HepG2 (cell line): Measurements from ENCODE around the gene CEBPB. TPM values are rescaled to one million over a fixed set of nuclear protein-coding genes. Genes with fewer than 3 reads are reported as not detected.

Source experiments
- FOXA1 ChIP-seq, 2 experiments: fragments of 450-650 bp in 1 of 2; sonication (generic) in 1 of 2; formaldehyde crosslinking in 1 of 2; IDR thresholded peaks; 2 replicates each; pipeline versions ENCODE4 v1.4.0 to v1.6.1; 2016 to 2020; ENCODE audit warnings: missing genetic modification reagents in 1 of 2
- FOXM1 ChIP-seq: sonication (generic); formaldehyde crosslinking; IDR thresholded peaks from 2 replicates; pipeline ENCODE4 v1.5.0; 2020; ENCODE audit warnings: missing genetic modification reagents
- GTF2F1 ChIP-seq: fragments of 150-350 bp; IDR thresholded peaks from 2 replicates; pipeline ENCODE4 v1.6.1; 2014; ENCODE audit warnings: low read length
- HNF4A ChIP-seq: sonication (generic); formaldehyde crosslinking; IDR thresholded peaks from 2 replicates; pipeline ENCODE4 v1.4.0; 2020; ENCODE audit warnings: missing genetic modification reagents
- IRF1 ChIP-seq: sonication (generic); formaldehyde crosslinking; IDR thresholded peaks from 2 replicates; pipeline ENCODE4 v1.4.0; 2020; ENCODE audit warnings: low read depth, mild to moderate bottlenecking, missing genetic modification reagents
- KDM1A ChIP-seq: IDR thresholded peaks from 2 replicates; pipeline ENCODE4 v1.6.1; 2016; ENCODE audit warnings: missing compliant biosample characterization
- KLF12 ChIP-seq: sonication (generic); formaldehyde crosslinking; IDR thresholded peaks from 2 replicates; pipeline ENCODE4 v1.4.0; 2020; ENCODE audit warnings: missing genetic modification reagents, borderline replicate concordance
- MXI1 ChIP-seq: IDR thresholded peaks from 3 replicates; pipeline ENCODE4 v1.6.1; 2012; ENCODE audit warnings: low read depth, low read length, inconsistent platforms, borderline replicate concordance
- NR2F2 ChIP-seq: IDR thresholded peaks from 2 replicates; pipeline ENCODE4 v1.6.1; 2012; ENCODE audit warnings: low read depth, inconsistent platforms, borderline replicate concordance
- PHF21A ChIP-seq: sonication (generic); formaldehyde crosslinking; IDR thresholded peaks from 2 replicates; pipeline ENCODE4 v1.5.0; 2020; ENCODE audit warnings: mild to moderate bottlenecking, missing genetic modification reagents
- RFX5 ChIP-seq: IDR thresholded peaks from 2 replicates; pipeline ENCODE4 v1.6.1; 2011; ENCODE audit warnings: low read depth, low read length, improper control_type of control experiment
- SNAPC4 ChIP-seq: sonication (generic); formaldehyde crosslinking; IDR thresholded peaks from 2 replicates; pipeline ENCODE4 v1.4.0; 2020; ENCODE audit warnings: mild to moderate bottlenecking, missing genetic modification reagents
- SSRP1 ChIP-seq: IDR thresholded peaks from 2 replicates; pipeline ENCODE4 v1.6.1; 2016; ENCODE audit warnings: control low read depth
- ZFP91 ChIP-seq: sonication (generic); formaldehyde crosslinking; IDR thresholded peaks from 2 replicates; pipeline ENCODE4 v1.9.0; 2022; ENCODE audit warnings: missing genetic modification reagents, mild to moderate bottlenecking, borderline replicate concordance
- ZNF263 ChIP-seq: sonication (generic); formaldehyde crosslinking; IDR thresholded peaks from 2 replicates; pipeline ENCODE4 v1.4.0; 2020; ENCODE audit warnings: missing genetic modification reagents
- ZNF562 ChIP-seq: sonication (generic); formaldehyde crosslinking; IDR thresholded peaks from 2 replicates; pipeline ENCODE4 v1.8.0; 2022; ENCODE audit warnings: missing genetic modification reagents, borderline replicate concordance
- ZNF781 ChIP-seq: sonication (generic); formaldehyde crosslinking; IDR thresholded peaks from 2 replicates; pipeline ENCODE4 v1.5.1; 2020; ENCODE audit warnings: borderline replicate concordance, mild to moderate bottlenecking, missing genetic modification reagents; ENCODE audit errors: not compliant biosample characterization
- polyA plus RNA-seq, 8 experiments: library from polyadenylated mRNA; depleted of rRNA in 3 of 8; stranded (reverse) in 7 of 8; unstranded in 1 of 8; fragments of >200 nt; fragmentation: Illumina TruSeq in 4 of 8; extraction: Trizol in 4 of 8; gene quantifications; 2 replicates each; pipeline versions ENCODE4 v1.2.1 to v1.2.3, GENCODE V29; 2011 to 2016; ENCODE audit warnings: low read depth in 4 of 8, missing spikeins in 1 of 8, mixed read lengths in 1 of 8; ENCODE audit not compliant: insufficient read depth in 1 of 8
- total RNA-seq, 5 experiments: library from RNA; depleted of rRNA; stranded (reverse); fragments of >200 nt; fragmentation: Illumina TruSeq; extraction: Trizol; gene quantifications; 2 replicates each; pipeline ENCODE4 v1.2.3, GENCODE V29; 2016; ENCODE audit warnings: low read depth in 1 of 5
- TF ChIP-seq, protein P1 (sequence below): sonication (generic); formaldehyde crosslinking; IDR thresholded peaks from 2 replicates; pipeline ENCODE4 v1.4.0; 2020; ENCODE audit warnings: missing genetic modification reagents

Gene CEBPB
- total and polyA plus RNA-seq, 2 of the 13 experiments (the other 11 are each of a cell fraction or from before 2014, with no cell fraction given) = 18.5 to 28.2 TPM

- TF ChIP-seq SNAPC4 (CRISPR knock-in tag) (no peak), FOXA1 (IDR thresholded peaks at IDR 0.05) (no peak), FOXA1 (CRISPR knock-in tag; IDR thresholded peaks at IDR 0.05) (peak; percentile 68), ZFP91 (0 out of 2 replicates have a peak, but pooled peaks have one; percentile 2), SSRP1 (CRISPR knock-in tag) (no peak; the same call in 1 of the 2 replicates), KLF12 (CRISPR knock-in tag) (no peak), MXI1 (peak; percentile 59; the same call in 2 of the 3 replicates), HNF4A (CRISPR knock-in tag) (no peak), IRF1 (CRISPR knock-in tag) (no peak), ZNF781 (CRISPR knock-in tag) (no peak), PHF21A (CRISPR knock-in tag) (no peak), RFX5 (no peak), ZNF562 (CRISPR knock-in tag) (no peak), ZNF263 (CRISPR knock-in tag) (peak; percentile 40; the same call in 1 of the 2 replicates), KDM1A (CRISPR knock-in tag) (no peak), GTF2F1 (no peak), FOXM1 (CRISPR knock-in tag) (peak; percentile 31; the same call in 1 of the 2 replicates), NR2F2 (no peak)
- TF ChIP-seq, protein P1, sequence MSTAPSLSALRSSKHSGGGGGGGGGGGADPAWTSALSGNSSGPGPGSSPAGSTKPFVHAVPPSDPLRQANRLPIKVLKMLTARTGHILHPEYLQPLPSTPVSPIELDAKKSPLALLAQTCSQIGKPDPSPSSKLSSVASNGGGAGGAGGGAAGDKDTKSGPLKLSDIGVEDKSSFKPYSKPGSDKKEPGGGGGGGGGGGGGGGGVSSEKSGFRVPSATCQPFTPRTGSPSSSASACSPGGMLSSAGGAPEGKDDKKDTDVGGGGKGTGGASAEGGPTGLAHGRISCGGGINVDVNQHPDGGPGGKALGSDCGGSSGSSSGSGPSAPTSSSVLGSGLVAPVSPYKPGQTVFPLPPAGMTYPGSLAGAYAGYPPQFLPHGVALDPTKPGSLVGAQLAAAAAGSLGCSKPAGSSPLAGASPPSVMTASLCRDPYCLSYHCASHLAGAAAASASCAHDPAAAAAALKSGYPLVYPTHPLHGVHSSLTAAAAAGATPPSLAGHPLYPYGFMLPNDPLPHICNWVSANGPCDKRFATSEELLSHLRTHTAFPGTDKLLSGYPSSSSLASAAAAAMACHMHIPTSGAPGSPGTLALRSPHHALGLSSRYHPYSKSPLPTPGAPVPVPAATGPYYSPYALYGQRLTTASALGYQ (CRISPR knock-in tag) = 0 out of 2 replicates have a peak, but pooled peaks have one; percentile 39
Measured at GRCh38 chr20:50191544-50192363, 1.1 kb downstream of the CEBPB start (continued).
